ENCODE measurements around the gene CNTLN.
A peak's percentile ranks its signal among the peaks of the same experiment; 100 is the strongest.
"Not testable (repeated sequence)": the region's sequence is repeated elsewhere in the genome, so short reads cannot be mapped to it uniquely, and the experiment has no call there.

Gene CNTLN

DNA sequence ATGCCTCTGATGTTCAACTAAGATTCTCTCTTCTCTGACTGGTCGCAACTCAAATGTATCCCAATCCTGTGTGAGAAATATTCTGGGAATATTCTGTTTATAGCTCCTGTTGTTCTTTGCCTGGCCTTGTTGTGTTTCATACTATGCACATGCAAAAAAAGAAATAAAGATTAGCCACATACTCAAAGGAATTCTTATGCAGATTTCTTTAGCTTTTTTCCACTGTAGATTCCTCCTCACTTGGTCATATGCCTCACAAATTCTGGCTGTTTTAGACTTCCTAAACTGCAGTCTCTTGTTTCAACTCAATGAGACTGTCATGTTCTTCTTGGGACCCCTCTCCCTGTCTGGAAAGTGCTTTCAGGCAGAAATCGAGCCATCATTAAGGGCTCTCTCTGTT, 226.5 kb downstream of the CNTLN start:
- TF ChIP-seq JUND (IDR thresholded peaks at IDR 0.05; ENCODE audit: low read depth) = no peak
- in situ Hi-C loops (cut with HindIII; ENCODE audit: low pct_unique_long_range_greater_than_20kb, low sequenced_read_pairs) = no loop called here
- no peak for DNase-seq (ENCODE audit: low read depth in 1 of 2, low spot score in 1 of 2)

GRCh38 chr9:17367035-17367434, 232.2 kb downstream of the CNTLN start:
- DNase-seq (ENCODE audit: low read depth in 1 of 2, low spot score in 1 of 2) = no peak
- TF ChIP-seq JUND (IDR thresholded peaks at IDR 0.05; ENCODE audit: low read depth) = no peak
- in situ Hi-C loops (cut with HindIII; ENCODE audit: low pct_unique_long_range_greater_than_20kb, low sequenced_read_pairs) = no loop called here

DNA sequence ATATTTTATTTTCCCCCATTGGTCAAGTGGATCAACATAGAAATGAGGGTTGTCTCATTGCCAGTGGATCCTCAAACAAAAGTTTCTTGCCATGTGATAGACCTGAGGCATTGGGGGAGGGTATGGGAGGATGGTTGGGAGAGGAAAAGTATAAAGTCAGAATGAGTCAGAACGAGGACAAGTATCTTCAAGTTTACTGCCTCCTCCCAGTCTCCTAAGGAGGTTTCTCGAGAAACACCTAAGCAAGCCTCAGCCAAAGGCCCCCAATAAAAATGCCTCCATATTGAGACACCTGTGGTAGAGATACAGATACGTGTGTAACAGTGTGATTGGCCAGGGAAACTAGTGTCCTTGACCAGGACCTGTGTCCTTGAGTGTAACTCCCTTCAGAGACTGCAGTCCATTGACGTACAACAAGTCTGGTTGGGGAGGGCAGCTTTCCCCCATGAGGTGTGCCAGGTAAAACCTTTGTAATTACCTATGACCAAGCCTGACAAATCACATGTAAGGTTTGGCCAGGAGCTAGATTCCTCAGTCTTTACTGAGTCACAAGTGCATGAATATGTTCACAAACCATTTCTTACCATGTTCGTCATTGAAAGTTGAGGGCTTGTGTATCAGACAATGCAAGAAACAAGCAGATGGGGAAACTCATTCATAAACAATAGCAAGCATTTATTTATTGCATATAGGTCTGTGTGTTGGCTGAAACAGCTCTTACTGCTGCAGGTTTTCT, 245.5 kb downstream of the CNTLN start:
- DNase-seq (ENCODE audit: low read depth in 1 of 2, low spot score in 1 of 2) = no peak
- in situ Hi-C loops (cut with HindIII; ENCODE audit: low pct_unique_long_range_greater_than_20kb, low sequenced_read_pairs) = no loop called here
- TF ChIP-seq JUND (IDR thresholded peaks at IDR 0.05; ENCODE audit: low read depth) = no peak

DNA sequence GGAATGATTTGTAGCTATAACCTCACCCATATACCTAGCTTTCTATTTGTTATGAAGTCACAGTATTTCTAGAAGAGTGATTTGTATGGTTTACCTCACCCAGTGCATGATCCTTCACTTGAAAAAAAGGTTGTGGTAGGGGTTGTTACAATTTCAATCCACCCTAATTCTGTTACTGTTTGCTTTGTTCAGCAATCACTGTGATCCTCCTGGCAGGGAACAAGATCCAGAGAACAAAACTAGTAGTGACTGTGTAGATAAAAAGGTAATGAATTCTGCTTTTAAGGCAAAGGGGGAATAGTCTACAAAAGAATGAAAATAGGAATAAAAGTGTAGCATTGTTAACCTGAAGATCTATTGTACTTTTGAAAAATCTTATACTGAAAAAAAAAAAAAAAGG, 252.7 kb downstream of the CNTLN start:
- DNase-seq (ENCODE audit: low read depth in 1 of 2, low spot score in 1 of 2) = no peak
- no peak for TF ChIP-seq JUND (IDR thresholded peaks at IDR 0.05; ENCODE audit: low read depth)
- in situ Hi-C loops (cut with HindIII; ENCODE audit: low pct_unique_long_range_greater_than_20kb, low sequenced_read_pairs) = no loop called here

DNA sequence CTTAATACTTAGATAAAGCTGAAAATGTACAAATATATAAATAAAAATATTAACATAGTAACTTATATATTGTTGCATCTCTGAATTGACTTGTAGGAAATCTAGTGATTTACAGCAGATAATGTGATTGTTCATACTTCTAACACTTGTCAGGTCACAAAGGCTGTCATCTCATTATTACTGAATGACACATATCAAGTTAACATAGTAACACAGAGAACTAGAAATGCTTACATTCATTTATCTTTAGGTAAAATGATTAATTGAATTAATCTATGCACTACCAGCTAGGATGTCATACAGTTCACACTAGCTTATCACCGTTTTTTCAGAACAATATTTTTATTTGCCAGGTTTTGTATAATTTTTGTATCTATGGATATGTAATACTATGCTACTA, 254.2 kb downstream of the CNTLN start:
- no peak for DNase-seq (ENCODE audit: low read depth in 1 of 2, low spot score in 1 of 2)
- TF ChIP-seq JUND (IDR thresholded peaks at IDR 0.05; ENCODE audit: low read depth) = no peak
- in situ Hi-C loops (cut with HindIII; ENCODE audit: low pct_unique_long_range_greater_than_20kb, low sequenced_read_pairs) = no loop called here

GRCh38 chr9:17394881-17395510, 260.2 kb downstream of the CNTLN start:
- TF ChIP-seq JUND (IDR thresholded peaks at IDR 0.05; ENCODE audit: low read depth) = no peak
- in situ Hi-C loops (cut with HindIII; ENCODE audit: low pct_unique_long_range_greater_than_20kb, low sequenced_read_pairs) = no loop called here
- no peak for DNase-seq (ENCODE audit: low read depth in 1 of 2, low spot score in 1 of 2)

GRCh38 chr9:17397166-17397728, 262.4 kb downstream of the CNTLN start:
- in situ Hi-C loops (cut with HindIII; ENCODE audit: low pct_unique_long_range_greater_than_20kb, low sequenced_read_pairs); DNase-seq (ENCODE audit: low read depth in 1 of 2, low spot score in 1 of 2): not testable (repeated sequence)

GRCh38 chr9:17398350-17398749, 263.5 kb downstream of the CNTLN start:
- no peak for DNase-seq (ENCODE audit: low read depth in 1 of 2, low spot score in 1 of 2)
- TF ChIP-seq JUND (IDR thresholded peaks at IDR 0.05; ENCODE audit: low read depth) = no peak
- in situ Hi-C loops (cut with HindIII; ENCODE audit: low pct_unique_long_range_greater_than_20kb, low sequenced_read_pairs) = no loop called here

DNA sequence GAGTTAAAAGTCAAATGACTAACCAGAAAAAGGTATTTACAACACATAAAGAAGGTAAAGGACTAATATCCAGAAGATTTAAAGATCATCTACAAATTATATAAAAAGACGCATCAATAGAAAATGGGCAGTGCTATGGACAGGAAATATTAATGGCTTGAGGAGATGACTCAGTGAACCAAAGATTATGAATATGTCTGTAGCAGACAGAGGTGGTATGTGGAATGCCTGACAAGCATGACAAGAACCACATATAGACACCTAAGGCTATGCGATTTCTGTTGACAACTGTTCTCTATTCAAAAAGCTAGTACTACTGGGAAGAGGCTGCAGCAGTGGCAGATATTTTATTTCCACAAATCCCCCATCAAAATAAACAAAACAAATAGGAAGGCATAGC, 267.0 kb downstream of the CNTLN start:
- in situ Hi-C loops (cut with HindIII; ENCODE audit: low pct_unique_long_range_greater_than_20kb, low sequenced_read_pairs) = no loop called here
- TF ChIP-seq JUND (IDR thresholded peaks at IDR 0.05; ENCODE audit: low read depth) = no peak
- no peak for DNase-seq (ENCODE audit: low read depth in 1 of 2, low spot score in 1 of 2)

DNA sequence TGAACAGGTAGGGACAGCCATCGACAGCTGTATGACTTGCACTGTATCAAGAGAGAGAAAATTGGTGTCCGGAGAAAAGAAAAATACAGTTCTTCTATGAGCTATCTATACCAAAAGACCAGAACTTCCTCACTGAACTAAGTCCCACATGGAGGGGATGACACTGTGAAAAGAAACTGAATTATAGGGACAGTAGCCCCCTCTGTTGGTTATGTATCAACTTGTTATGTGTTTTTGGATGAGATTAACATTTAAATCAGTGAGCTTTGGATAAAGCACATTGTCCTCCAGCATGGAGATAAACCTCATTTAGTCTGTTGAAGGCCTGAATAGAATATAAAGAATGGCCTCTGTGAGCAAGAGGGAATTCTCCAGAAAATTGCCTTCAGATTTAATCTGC, 267.5 kb downstream of the CNTLN start:
- DNase-seq (ENCODE audit: low read depth in 1 of 2, low spot score in 1 of 2) = no peak
- in situ Hi-C loops (cut with HindIII; ENCODE audit: low pct_unique_long_range_greater_than_20kb, low sequenced_read_pairs) = no loop called here

GRCh38 chr9:17403539-17403938, 268.7 kb downstream of the CNTLN start:
- no peak for DNase-seq (ENCODE audit: low read depth in 1 of 2, low spot score in 1 of 2)
- in situ Hi-C loops (cut with HindIII; ENCODE audit: low pct_unique_long_range_greater_than_20kb, low sequenced_read_pairs) = no loop called here
- TF ChIP-seq JUND (IDR thresholded peaks at IDR 0.05; ENCODE audit: low read depth) = no peak

More for the DNA sequence above, 267.5 kb downstream of the CNTLN start:
- no peak for TF ChIP-seq JUND (IDR thresholded peaks at IDR 0.05; ENCODE audit: low read depth)

DNA sequence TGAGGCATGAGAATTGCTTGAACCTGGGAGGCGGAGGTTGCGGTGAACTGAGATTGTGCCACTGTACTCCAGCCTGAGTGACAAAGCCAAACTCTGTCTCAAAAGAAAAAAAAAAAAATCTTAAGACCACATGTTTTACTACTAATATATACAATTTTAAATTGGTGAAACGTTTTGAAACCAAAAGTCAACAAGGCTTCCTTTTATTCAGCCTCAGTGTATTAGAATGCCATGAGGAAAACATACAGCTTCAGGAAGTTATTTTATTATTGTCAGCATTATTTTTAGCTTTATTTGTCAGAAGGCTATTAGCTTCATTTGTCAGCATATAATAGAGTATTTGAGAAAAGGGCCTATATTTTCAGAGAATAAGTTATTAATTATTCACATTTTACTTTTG, 280.1 kb downstream of the CNTLN start:
- in situ Hi-C loops (cut with HindIII; ENCODE audit: low pct_unique_long_range_greater_than_20kb, low sequenced_read_pairs) = no loop called here
- DNase-seq (ENCODE audit: low read depth in 1 of 2, low spot score in 1 of 2) = no peak

DNA sequence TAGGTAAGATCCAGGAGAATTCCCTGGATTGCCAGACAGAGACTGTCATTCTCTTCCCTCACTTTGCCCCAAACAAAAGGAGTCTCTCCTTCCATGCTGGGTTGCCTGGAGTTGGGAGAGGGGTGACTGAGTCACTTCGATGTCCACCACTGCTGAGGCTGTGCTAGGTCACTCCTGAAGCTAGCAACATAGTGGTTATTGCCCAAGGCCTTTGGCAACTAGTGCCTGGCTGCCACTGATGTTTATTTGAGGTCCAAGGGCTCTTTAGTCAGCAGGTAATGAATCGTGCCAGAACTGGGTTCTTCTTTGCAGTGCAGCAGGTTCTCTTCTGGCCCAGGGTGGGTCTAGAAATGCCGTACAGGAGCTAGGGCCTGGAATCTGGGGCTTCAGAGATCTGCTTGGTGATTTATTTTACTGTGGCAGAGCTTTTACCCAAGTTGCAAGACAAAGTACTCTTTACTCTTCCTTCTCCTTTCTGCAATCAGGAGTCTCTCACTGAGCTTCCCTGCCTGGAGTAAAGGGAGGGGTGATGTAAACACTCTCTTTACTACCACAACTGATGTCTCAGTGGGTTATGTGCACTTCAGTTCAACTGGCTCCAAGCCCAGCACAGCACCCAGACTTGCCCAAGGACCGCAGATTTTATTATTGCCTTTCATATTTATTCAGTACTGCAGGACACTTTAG, 288.3 kb downstream of the CNTLN start:
- DNase-seq (ENCODE audit: low read depth in 1 of 2, low spot score in 1 of 2) = peak in 1 of 2 experiments; percentile 18
- in situ Hi-C loops (cut with HindIII; ENCODE audit: low pct_unique_long_range_greater_than_20kb, low sequenced_read_pairs) = no loop called here
- TF ChIP-seq JUND (IDR thresholded peaks at IDR 0.05; ENCODE audit: low read depth) = no peak

More for the DNA sequence above, 280.1 kb downstream of the CNTLN start:
- no peak for TF ChIP-seq JUND (IDR thresholded peaks at IDR 0.05; ENCODE audit: low read depth)
